ENCODE measurements around the gene USP3.
A peak's percentile ranks its signal among the peaks of the same experiment; 100 is the strongest.

Gene USP3

GRCh38 chr15:63556736-63557135 lies 52.3 kb downstream of the USP3 start:
- TF ChIP-seq, protein P1, sequence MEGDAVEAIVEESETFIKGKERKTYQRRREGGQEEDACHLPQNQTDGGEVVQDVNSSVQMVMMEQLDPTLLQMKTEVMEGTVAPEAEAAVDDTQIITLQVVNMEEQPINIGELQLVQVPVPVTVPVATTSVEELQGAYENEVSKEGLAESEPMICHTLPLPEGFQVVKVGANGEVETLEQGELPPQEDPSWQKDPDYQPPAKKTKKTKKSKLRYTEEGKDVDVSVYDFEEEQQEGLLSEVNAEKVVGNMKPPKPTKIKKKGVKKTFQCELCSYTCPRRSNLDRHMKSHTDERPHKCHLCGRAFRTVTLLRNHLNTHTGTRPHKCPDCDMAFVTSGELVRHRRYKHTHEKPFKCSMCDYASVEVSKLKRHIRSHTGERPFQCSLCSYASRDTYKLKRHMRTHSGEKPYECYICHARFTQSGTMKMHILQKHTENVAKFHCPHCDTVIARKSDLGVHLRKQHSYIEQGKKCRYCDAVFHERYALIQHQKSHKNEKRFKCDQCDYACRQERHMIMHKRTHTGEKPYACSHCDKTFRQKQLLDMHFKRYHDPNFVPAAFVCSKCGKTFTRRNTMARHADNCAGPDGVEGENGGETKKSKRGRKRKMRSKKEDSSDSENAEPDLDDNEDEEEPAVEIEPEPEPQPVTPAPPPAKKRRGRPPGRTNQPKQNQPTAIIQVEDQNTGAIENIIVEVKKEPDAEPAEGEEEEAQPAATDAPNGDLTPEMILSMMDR (IDR thresholded peaks at IDR 0.05; ENCODE audit: low read depth, low read length), result no peak
- no peak for DNase-seq (ENCODE audit: low read depth, low spot score)
- in situ Hi-C loops (cut with HindIII; ENCODE audit: low sequenced_read_pairs), result no loop called here
- H3K4me3 ChIP-seq (ENCODE audit: low read depth, low read length), result no peak overlapping the region

DNA sequence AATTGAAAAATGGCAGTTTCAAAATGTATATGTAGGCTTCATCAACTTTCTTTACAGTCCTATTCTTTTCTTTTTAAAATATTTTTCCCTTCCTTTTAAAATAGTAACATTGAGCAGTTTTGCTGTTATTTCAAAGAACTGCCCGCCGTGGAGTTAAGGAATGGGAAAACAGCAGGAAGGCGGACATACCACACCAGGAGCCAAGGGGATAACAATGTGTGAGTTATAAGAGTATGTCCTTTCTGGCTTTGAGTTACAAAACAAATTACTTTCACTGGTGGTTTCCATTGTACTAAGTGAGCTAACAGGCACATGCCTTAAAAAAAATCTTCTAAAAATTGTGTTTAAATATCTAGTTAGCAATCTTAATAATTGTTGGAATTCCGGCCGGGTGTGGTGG lies 55.4 kb downstream of the USP3 start:
- in situ Hi-C loops (cut with HindIII; ENCODE audit: low sequenced_read_pairs), result no loop called here
- TF ChIP-seq, protein P1 (IDR thresholded peaks at IDR 0.05; ENCODE audit: low read depth, low read length), result no peak
- no peak overlapping the region for H3K4me3 ChIP-seq (ENCODE audit: low read depth, low read length)
- DNase-seq (ENCODE audit: low read depth, low spot score), result peak; percentile 69

- TF ChIP-seq, protein P1 (IDR thresholded peaks at IDR 0.05; ENCODE audit: low read depth, low read length), result no peak
- in situ Hi-C loops (cut with HindIII; ENCODE audit: low sequenced_read_pairs), result no loop called here
- no peak overlapping the region for H3K4me3 ChIP-seq (ENCODE audit: low read depth, low read length)
- no peak for DNase-seq (ENCODE audit: low read depth, low spot score)
Measured at GRCh38 chr15:63560741-63561448, 56.5 kb downstream of the USP3 start.

GRCh38 chr15:63564093-63564492 lies 59.7 kb downstream of the USP3 start:
- TF ChIP-seq, protein P1 (IDR thresholded peaks at IDR 0.05; ENCODE audit: low read depth, low read length), result no peak
- in situ Hi-C loops (cut with HindIII; ENCODE audit: low sequenced_read_pairs), result no loop called here
- H3K4me3 ChIP-seq (ENCODE audit: low read depth, low read length), result no peak overlapping the region
- DNase-seq (ENCODE audit: low read depth, low spot score), result no peak

DNA sequence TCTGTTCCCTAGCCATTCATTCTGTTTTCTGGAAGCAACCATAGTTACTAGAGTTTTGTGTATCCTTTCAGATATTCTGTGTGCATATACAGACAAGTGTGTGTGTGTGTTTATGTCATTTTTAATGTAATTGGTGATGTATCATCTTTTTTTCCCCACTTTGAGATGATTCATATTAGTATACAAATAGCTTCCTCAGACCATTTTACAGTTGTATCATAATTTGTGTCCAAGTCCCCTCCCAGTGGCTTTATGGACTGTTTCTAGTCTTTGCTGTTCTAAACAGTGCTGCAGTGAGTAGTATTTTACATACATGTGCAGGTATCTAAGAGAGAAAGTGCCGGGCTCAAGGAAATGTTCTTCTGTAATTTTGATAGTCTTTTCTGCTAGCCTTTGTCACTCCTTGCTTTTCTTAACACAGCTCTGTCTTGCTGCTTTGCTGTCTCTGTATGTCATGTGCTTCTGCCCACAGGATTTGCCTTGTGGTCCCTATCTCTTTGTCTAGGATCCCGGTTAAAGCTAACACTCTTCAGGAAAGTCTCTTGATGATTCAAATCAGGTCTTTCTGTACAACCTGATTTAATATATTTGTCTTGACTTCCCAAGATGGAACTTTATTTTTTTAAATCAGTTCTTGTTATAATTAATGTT lies 61.3 kb downstream of the USP3 start:
- no peak for DNase-seq (ENCODE audit: low read depth, low spot score)

DNA sequence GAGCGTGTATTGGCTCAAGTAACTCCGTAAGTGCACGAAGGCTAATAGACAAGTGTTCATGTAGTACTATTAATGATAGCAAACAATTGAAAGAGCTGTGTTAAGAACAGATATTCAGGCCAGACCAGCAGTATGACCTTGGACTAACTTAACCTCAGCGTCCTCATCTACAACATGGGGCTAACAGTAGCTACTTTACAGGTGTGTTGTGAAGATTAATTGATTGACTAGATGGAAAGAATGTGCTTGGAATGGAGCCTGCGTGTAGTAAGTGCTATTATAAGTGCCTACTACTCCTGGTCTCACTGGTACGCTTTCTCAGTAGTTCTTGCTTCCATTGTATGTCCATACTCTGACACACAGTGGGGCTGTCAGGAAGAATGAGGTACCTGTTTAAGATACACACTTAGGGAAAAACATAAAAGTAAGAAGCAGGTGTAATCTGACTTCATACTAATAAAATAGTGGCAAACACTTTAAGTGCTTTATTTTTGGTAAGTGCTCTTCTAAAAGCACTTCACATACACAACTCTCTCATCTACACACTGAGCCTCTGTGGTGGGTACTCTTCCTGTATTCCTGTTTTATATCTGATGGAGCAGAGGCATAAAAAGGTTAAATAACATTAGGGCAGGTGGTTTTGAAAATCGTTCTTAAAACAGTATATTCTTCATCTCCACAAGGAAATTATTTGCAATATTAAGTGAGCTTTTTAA lies 68.5 kb downstream of the USP3 start:
- no peak for DNase-seq (ENCODE audit: low read depth, low spot score)
- TF ChIP-seq, protein P1 (IDR thresholded peaks at IDR 0.05; ENCODE audit: low read depth, low read length), result no peak
- H3K4me3 ChIP-seq (ENCODE audit: low read depth, low read length), result no peak overlapping the region
- in situ Hi-C loops (cut with HindIII; ENCODE audit: low sequenced_read_pairs), result no loop called here

More for the DNA sequence above, 61.3 kb downstream of the USP3 start:
- H3K4me3 ChIP-seq (ENCODE audit: low read depth, low read length), result no peak overlapping the region
- in situ Hi-C loops (cut with HindIII; ENCODE audit: low sequenced_read_pairs), result no loop called here
- TF ChIP-seq, protein P1 (IDR thresholded peaks at IDR 0.05; ENCODE audit: low read depth, low read length), result no peak

Data from astrocyte of the spinal cord (primary cell).